GM10248 (cell line): ENCODE measurements around the gene PTPRR.

ENCODE experiments used
- CTCF ChIA-PET: fragments of 300-600 bp; sonication (Branson Sonifier 250); formaldehyde crosslinking; extraction: SDS; loops from one replicate; lab custom pipeline; 2021; ENCODE audit warnings: antibody characterized with exemption; lab: Yijun Ruan, JAX
- POLR2A ChIA-PET: fragments of 350-650 bp; sonication (Branson Sonifier 250); formaldehyde crosslinking; extraction: SDS; loops from one replicate; lab custom pipeline; 2020; ENCODE audit warnings: antibody characterized with exemption; lab: Yijun Ruan, JAX
- DNase-seq: peaks from one replicate; pipeline ENCODE4 v3.0.0; 2012; ENCODE audit errors: extremely low spot score
- TF ChIP-seq, protein P1 (sequence below): IDR thresholded peaks from 2 replicates; pipeline ENCODE4 v1.5.1; 2012; ENCODE audit warnings: mild to moderate bottlenecking, low read depth; ENCODE audit errors: extremely low read depth, missing control alignments, control extremely low read depth

Gene PTPRR

DNA sequence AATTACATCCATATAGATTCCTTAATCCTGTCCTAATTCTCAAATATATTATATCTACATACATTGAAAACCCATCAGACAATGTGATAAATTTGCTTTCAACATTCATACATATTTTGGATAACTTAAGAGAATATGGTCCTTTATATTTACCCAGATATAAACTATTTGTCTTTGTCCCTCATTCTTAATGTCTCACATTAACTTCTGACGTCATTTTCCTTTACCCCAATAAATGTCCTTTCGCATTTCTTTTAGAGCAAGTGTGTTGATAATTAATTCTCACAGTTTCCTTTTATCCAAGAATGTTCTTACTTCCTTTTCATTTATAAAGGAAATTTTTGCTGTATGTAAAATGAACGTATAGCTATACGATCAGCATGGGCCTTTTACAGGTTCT lies 12.6 kb upstream of the PTPRR start:
- CTCF ChIA-PET = interaction anchor here (1.3 kb wide), 1 partner anchor 9 kb away, joined by 3 read pairs; no protein-coding TSS in a partner anchor
- POLR2A ChIA-PET = interaction anchor here (0.6 kb wide), 1 partner anchor 729 kb away, joined by 3 read pairs; no protein-coding TSS in a partner anchor
- no peak for DNase-seq
- TF ChIP-seq, protein P1, sequence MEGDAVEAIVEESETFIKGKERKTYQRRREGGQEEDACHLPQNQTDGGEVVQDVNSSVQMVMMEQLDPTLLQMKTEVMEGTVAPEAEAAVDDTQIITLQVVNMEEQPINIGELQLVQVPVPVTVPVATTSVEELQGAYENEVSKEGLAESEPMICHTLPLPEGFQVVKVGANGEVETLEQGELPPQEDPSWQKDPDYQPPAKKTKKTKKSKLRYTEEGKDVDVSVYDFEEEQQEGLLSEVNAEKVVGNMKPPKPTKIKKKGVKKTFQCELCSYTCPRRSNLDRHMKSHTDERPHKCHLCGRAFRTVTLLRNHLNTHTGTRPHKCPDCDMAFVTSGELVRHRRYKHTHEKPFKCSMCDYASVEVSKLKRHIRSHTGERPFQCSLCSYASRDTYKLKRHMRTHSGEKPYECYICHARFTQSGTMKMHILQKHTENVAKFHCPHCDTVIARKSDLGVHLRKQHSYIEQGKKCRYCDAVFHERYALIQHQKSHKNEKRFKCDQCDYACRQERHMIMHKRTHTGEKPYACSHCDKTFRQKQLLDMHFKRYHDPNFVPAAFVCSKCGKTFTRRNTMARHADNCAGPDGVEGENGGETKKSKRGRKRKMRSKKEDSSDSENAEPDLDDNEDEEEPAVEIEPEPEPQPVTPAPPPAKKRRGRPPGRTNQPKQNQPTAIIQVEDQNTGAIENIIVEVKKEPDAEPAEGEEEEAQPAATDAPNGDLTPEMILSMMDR = no peak

- ChIA-PET POLR2A (no interaction called here), CTCF (interaction anchor here (1.0 to 1.5 kb wide), 2 partner anchors 8 to 11 kb away, joined by 3 read pairs; no protein-coding TSS in a partner anchor)
- DNase-seq = no peak
- TF ChIP-seq, protein P1 = no peak
Measured at GRCh38 chr12:70929029-70929428, 8.5 kb upstream of the PTPRR start.

GRCh38 chr12:70928071-70928470 lies 7.5 kb upstream of the PTPRR start:
- CTCF ChIA-PET = interaction anchor here (1.5 kb wide), 1 partner anchor 10 kb away, joined by 3 read pairs; no protein-coding TSS in a partner anchor
- TF ChIP-seq, protein P1 = no peak
- POLR2A ChIA-PET = no interaction called here
- no peak for DNase-seq

DNA sequence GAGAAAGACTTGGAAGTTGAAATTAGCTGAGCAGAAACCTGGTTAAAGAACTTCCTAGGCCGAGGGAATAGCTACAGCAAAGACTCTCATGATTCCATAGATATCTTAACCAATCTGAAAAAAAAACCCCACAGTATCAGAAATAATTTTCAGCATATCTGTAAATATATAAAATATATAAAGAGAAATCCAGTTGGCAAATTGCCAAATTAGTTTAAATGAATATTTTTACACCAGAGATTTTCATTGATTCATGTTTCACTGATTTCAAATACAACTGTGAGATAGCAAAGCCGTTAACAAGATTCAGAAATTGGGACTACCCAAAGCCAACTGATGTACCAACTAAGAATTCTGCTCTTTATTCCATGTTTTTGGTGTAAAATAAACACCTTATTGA lies 6.8 kb upstream of the PTPRR start:
- ChIA-PET POLR2A (no interaction called here), CTCF (no interaction called here)
- DNase-seq = no peak
- TF ChIP-seq, protein P1 = no peak

- DNase-seq = no peak
- ChIA-PET POLR2A (no interaction called here), CTCF (interaction anchor here (1.2 kb wide), 1 partner anchor 36 kb away, joined by 3 read pairs; no protein-coding TSS in a partner anchor)
- TF ChIP-seq, protein P1 = no peak
Measured at GRCh38 chr12:70925539-70925938, 5.0 kb upstream of the PTPRR start.

DNA sequence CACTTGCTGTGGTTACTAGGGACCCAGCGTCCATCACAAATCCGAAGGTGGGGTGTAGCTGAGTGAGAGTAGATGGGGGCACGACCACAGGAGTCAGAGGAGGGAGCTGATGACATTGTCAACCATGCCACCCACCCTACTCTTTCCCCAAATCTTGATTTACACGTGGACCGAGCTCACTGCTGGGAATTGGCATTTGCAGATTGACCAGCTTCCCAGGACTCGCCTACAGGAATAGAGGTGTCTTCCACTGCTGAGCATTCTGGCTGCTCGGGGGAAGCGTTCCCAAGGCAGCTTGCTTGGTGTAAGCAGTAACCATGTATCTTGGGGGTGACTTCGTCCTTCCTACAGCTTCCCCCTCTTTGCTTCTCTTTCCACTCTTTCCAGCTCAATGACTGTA lies 353 bp upstream of the PTPRR start:
- DNase-seq = no peak
- CTCF ChIA-PET = interaction anchor here (0.6 to 1.4 kb wide), 4 partner anchors 8 to 16 kb away, joined by 3 to 4 read pairs (median 3); no protein-coding TSS in a partner anchor
- POLR2A ChIA-PET = no interaction called here
- TF ChIP-seq, protein P1 = no peak
